H9 (cell line): ENCODE measurements around the gene SHMT2. TPM values are rescaled to one million over a fixed set of nuclear protein-coding genes. Genes with fewer than 3 reads are reported as not detected.
A peak's percentile ranks its signal among the peaks of the same experiment; 100 is the strongest.

Source experiments
- DNase-seq: peaks from one replicate; pipeline ENCODE4 v3.0.0-alpha.2; 2017
- H2AFZ ChIP-seq: one replicate; pipeline ENCODE4 v1.6.1; 2013; ENCODE audit warnings: mild to moderate bottlenecking, low read length, control low read depth, moderate library complexity
- H2AK5ac ChIP-seq: 2 replicates; pipeline ENCODE4 v1.6.1; 2013; ENCODE audit warnings: low read length, control low read depth, mixed read lengths; ENCODE audit not compliant: insufficient read length
- H2BK120ac ChIP-seq: one replicate; pipeline ENCODE4 v1.6.1; 2013; ENCODE audit warnings: low read depth, mild to moderate bottlenecking, low read length, control low read depth, inconsistent platforms; ENCODE audit not compliant: poor library complexity, severe bottlenecking
- H2BK12ac ChIP-seq: 2 replicates; pipeline ENCODE4 v1.6.1; 2013; ENCODE audit warnings: low read length, control low read depth, mixed read lengths, low read depth; ENCODE audit not compliant: insufficient read length
- H2BK15ac ChIP-seq: 2 replicates; pipeline ENCODE4 v1.6.1; 2013; ENCODE audit warnings: low read depth, low read length, control low read depth
- H2BK20ac ChIP-seq: one replicate; pipeline ENCODE4 v1.6.1; 2013; ENCODE audit warnings: low read depth, mild to moderate bottlenecking, low read length, control low read depth, inconsistent platforms; ENCODE audit not compliant: poor library complexity, severe bottlenecking
- H2BK5ac ChIP-seq: 2 replicates; pipeline ENCODE4 v1.6.1; 2013; ENCODE audit warnings: low read length, control low read depth, mixed read lengths; ENCODE audit not compliant: insufficient read length
- H3K14ac ChIP-seq: 2 replicates; pipeline ENCODE4 v1.6.1; 2013; ENCODE audit warnings: low read length, control low read depth; ENCODE audit not compliant: insufficient read depth
- H3K18ac ChIP-seq: 2 replicates; pipeline ENCODE4 v1.6.1; 2013; ENCODE audit warnings: low read depth, mild to moderate bottlenecking, mixed read lengths, low read length, control low read depth; ENCODE audit not compliant: insufficient read length
- H3K23ac ChIP-seq: 2 replicates; pipeline ENCODE4 v1.6.1; 2013; ENCODE audit warnings: low read length, control low read depth, mixed read lengths, low read depth; ENCODE audit not compliant: insufficient read length
- H3K23me2 ChIP-seq: 2 replicates; pipeline ENCODE4 v1.6.1; 2013; ENCODE audit warnings: low read depth, mild to moderate bottlenecking, mixed read lengths, low read length, control low read depth; ENCODE audit not compliant: insufficient read length, poor library complexity, severe bottlenecking
- H3K27ac ChIP-seq: 2 replicates; pipeline ENCODE4 v1.5.1; 2013; ENCODE audit warnings: low read length, control low read depth, mixed read lengths, low read depth; ENCODE audit not compliant: insufficient read length
- H3K27me3 ChIP-seq: 2 replicates; pipeline ENCODE4 v1.6.1; 2013; ENCODE audit warnings: low read length, control low read depth, inconsistent platforms; ENCODE audit not compliant: insufficient read depth
- H3K4ac ChIP-seq: 2 replicates; pipeline ENCODE4 v1.6.1; 2013; ENCODE audit warnings: low read depth, mild to moderate bottlenecking, control low read depth, inconsistent platforms, low read length, moderate library complexity
- H3K4me1 ChIP-seq: 2 replicates; pipeline ENCODE4 v1.6.1; 2013; ENCODE audit warnings: low read length, control low read depth, inconsistent platforms; ENCODE audit not compliant: insufficient read depth
- H3K4me2 ChIP-seq: 2 replicates; pipeline ENCODE4 v1.6.1; 2013; ENCODE audit warnings: low read length, control low read depth, mixed read lengths; ENCODE audit not compliant: insufficient read length, insufficient read depth
- H3K56ac ChIP-seq: 2 replicates; pipeline ENCODE4 v1.6.1; 2013; ENCODE audit warnings: low read depth, mild to moderate bottlenecking, mixed read lengths, low read length, control low read depth; ENCODE audit not compliant: insufficient read length
- H3K79me1 ChIP-seq: 2 replicates; pipeline ENCODE4 v1.6.1; 2013; ENCODE audit warnings: low read depth, mild to moderate bottlenecking, moderate library complexity, low read length, control low read depth, inconsistent platforms; ENCODE audit not compliant: insufficient read depth, poor library complexity, severe bottlenecking
- H3K79me2 ChIP-seq: 2 replicates; pipeline ENCODE4 v1.6.1; 2013; ENCODE audit warnings: low read length, control low read depth, inconsistent platforms; ENCODE audit not compliant: insufficient read depth
- H3K9ac ChIP-seq: 2 replicates; pipeline ENCODE4 v1.6.1; 2013; ENCODE audit warnings: low read length, control low read depth, mixed read lengths; ENCODE audit not compliant: insufficient read length; ENCODE audit errors: extremely low read depth
- H3K9me3 ChIP-seq: one replicate; pipeline ENCODE4 v1.6.1; 2013; ENCODE audit warnings: low read depth, low read length, inconsistent platforms; ENCODE audit not compliant: control insufficient read depth
- H3T11ph ChIP-seq: one replicate; pipeline ENCODE4 v1.6.1; 2013; ENCODE audit warnings: mild to moderate bottlenecking, low read length, control low read depth, inconsistent platforms
- H4K20me1 ChIP-seq: one replicate; pipeline ENCODE4 v1.6.1; 2013; ENCODE audit not compliant: control insufficient read depth, insufficient read length, insufficient read depth
- H4K5ac ChIP-seq: 2 replicates; pipeline ENCODE4 v1.6.1; 2013; ENCODE audit warnings: low read depth, mild to moderate bottlenecking, mixed read lengths, low read length, control low read depth; ENCODE audit not compliant: insufficient read length
- H4K8ac ChIP-seq: replicated peaks from 2 replicates; pipeline ENCODE4 v1.6.1; 2013; ENCODE audit warnings: low read length, control low read depth, mixed read lengths, low read depth; ENCODE audit not compliant: insufficient read length
- H4K91ac ChIP-seq: 2 replicates; pipeline ENCODE4 v1.6.1; 2013; ENCODE audit warnings: low read depth, mild to moderate bottlenecking, moderate library complexity, mixed read lengths, low read length, control low read depth; ENCODE audit not compliant: insufficient read length
- H3K27ac Mint-ChIP-seq, 3 experiments: 2 replicates in 2 of 3; 3 replicates in 1 of 3; pipeline ENCODE4 v1.8.0; 2020 to 2021; ENCODE audit warnings: mixed read lengths in 3 of 3, mild to moderate bottlenecking in 1 of 3, moderate library complexity in 1 of 3
- H3K27me3 Mint-ChIP-seq: 2 replicates; pipeline ENCODE4 v1.8.0; 2021; ENCODE audit warnings: low read depth, mild to moderate bottlenecking, moderate library complexity, mixed read lengths
- H3K36me3 Mint-ChIP-seq, 3 experiments: 2 replicates in 2 of 3; 3 replicates in 1 of 3; pipeline ENCODE4 v1.8.0; 2020 to 2021; ENCODE audit warnings: low read depth in 3 of 3, mixed read lengths in 3 of 3; ENCODE audit not compliant: insufficient read depth in 1 of 3
- H3K4me1 Mint-ChIP-seq, 2 experiments: 2 replicates each; pipeline ENCODE4 v1.8.0; 2020; ENCODE audit warnings: mixed read lengths in 2 of 2
- H3K4me3 Mint-ChIP-seq, 2 experiments: 2 replicates in 1 of 2; 3 replicates in 1 of 2; pipeline ENCODE4 v1.8.0; 2020 to 2021; ENCODE audit warnings: mild to moderate bottlenecking in 2 of 2, mixed read lengths in 2 of 2, moderate library complexity in 1 of 2
- H3K9me3 Mint-ChIP-seq, 2 experiments: 2 replicates in 1 of 2; 3 replicates in 1 of 2; pipeline ENCODE4 v1.8.0; 2020; ENCODE audit warnings: mild to moderate bottlenecking in 2 of 2, mixed read lengths in 2 of 2, moderate library complexity in 1 of 2
- WGBS: extraction: QIAGEN DNeasy Blood & Tissue Kit; methylation state at CpG from one replicate; pipeline ENCODE4 v1.1.7; 2013; ENCODE audit warnings: missing lambda C conversion rate, low lambda C conversion rate, mixed read lengths; ENCODE audit not compliant: insufficient read length; ENCODE audit errors: extremely low coverage; 5-methylcytosine and 5-hydroxymethylcytosine counted together
- total RNA-seq: library from RNA; stranded (reverse); gene quantifications from 2 replicates; pipeline ENCODE4 v1.2.1, GENCODE V29; 2021
- TF ChIP-seq, protein P1 (sequence below): fragments of 200-600 bp; sonication (generic); conservative IDR thresholded peaks from 3 replicates; pipeline ENCODE4 v1.8.0; 2021; ENCODE audit warnings: antibody characterized with exemption, mild to moderate bottlenecking

SHMT2 gene
- total RNA-seq, 1 experiment from 2014 or later, result 260 TPM

DNA sequence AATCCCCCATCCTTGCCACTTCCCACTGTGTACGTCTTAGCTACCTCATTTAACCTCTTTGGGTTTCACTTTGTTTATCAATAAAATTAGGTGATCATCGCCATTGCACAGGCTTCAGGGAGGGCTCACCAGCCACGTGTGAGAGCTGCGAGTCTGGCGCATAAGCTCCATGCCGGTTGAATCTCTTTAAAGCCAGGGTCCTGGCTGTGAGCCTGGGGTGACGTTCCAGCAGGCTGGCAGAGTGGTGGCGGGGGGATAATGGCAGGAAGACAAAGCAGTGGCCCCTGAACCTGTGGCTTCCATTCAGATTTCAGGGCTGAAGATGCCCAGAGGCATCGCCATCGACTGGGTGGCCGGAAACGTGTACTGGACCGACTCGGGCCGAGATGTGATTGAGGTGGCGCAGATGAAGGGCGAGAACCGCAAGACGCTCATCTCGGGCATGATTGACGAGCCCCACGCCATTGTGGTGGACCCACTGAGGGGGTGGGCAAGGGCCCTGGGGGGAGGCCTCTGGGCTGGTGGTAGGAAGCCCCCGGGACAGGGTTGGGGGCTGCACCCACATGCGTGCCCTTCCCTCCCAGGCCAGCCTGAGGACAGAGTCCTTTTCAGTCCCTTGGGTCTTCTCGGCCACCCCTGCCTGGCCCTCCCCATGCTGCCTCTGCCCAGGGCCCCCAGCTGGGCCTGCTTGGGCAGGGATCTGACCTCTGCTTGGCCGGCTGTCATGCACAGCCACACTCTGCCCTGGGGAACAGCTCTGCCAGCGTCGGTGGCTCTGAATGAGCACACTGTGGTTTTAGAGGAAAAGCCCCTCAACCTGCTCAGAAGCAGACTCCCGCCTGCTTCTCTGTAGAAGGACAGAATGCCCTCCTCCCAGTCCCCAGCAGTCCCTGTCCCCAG, 21.5 kb upstream of the SHMT2 start:
- Histone ChIP-seq H3K9me3 (no peaks in the 10 kb centered on the region), H4K20me1 (no peaks in the 10 kb centered on the region), H3K4me2 (no peak overlapping the region), H3K4me1 (no peaks in the 10 kb centered on the region), H4K5ac (no peak overlapping the region), H2BK12ac (no peak overlapping the region), H4K91ac (no peak overlapping the region), H3K14ac (no peak overlapping the region), H3K23ac (no peak overlapping the region), H3K56ac (no peak overlapping the region), H3K79me2 (no peaks in the 10 kb centered on the region), H2AK5ac (no peak overlapping the region), H3K27ac (no peak overlapping the region), H3K23me2 (no peaks in the 10 kb centered on the region), H2BK120ac (no peak overlapping the region), H3K79me1 (no peaks in the 10 kb centered on the region), H3K18ac (no peak overlapping the region), H2BK15ac (no peak overlapping the region), H4K8ac (no peak overlapping the region), H2BK5ac (no peak overlapping the region), H3K27me3 (no peaks in the 10 kb centered on the region), H3T11ph (no peak overlapping the region), H3K9ac (no peak overlapping the region), H2AFZ (no peak overlapping the region), H3K4ac (no peak overlapping the region), H2BK20ac (no peak overlapping the region)
- H3K36me3 Mint-ChIP-seq, result peaks cover 40 to 80% (median 77%) of the 10 kb centered on the region in 3 experiments
- no CpG with 5 or more reads among the region's 29 CpGs for WGBS
- H3K27ac Mint-ChIP-seq, result peak overlapping the region in 2 of 3 experiments; percentile 15 to 85; a peak in 1 of 7 replicates
- H3K4me1 Mint-ChIP-seq, result peaks cover 2 to 3% of the 10 kb centered on the region in 2 experiments; a peak in 2 of 4 replicates
- TF ChIP-seq, protein P1, sequence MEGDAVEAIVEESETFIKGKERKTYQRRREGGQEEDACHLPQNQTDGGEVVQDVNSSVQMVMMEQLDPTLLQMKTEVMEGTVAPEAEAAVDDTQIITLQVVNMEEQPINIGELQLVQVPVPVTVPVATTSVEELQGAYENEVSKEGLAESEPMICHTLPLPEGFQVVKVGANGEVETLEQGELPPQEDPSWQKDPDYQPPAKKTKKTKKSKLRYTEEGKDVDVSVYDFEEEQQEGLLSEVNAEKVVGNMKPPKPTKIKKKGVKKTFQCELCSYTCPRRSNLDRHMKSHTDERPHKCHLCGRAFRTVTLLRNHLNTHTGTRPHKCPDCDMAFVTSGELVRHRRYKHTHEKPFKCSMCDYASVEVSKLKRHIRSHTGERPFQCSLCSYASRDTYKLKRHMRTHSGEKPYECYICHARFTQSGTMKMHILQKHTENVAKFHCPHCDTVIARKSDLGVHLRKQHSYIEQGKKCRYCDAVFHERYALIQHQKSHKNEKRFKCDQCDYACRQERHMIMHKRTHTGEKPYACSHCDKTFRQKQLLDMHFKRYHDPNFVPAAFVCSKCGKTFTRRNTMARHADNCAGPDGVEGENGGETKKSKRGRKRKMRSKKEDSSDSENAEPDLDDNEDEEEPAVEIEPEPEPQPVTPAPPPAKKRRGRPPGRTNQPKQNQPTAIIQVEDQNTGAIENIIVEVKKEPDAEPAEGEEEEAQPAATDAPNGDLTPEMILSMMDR, result no peak
- H3K4me3 Mint-ChIP-seq, result no peak overlapping the region
- DNase-seq, result no peak
- H3K9me3 Mint-ChIP-seq, result no peaks in the 10 kb centered on the region
- H3K27me3 Mint-ChIP-seq, result no peaks in the 10 kb centered on the region
